Central memory CD8-positive, alpha-beta T cell (primary cell): Measurements from ENCODE around the gene TRAPPC8.

Experiments
- ATAC-seq: fragments of 150-1000 bp; cut with Tn5 transposase; replicated peaks from 2 replicates; pipeline ENCODE4 v1.10.0; 2022; ENCODE audit warnings: mild to moderate bottlenecking, moderate FRiP score, moderate number of reproducible peaks; ENCODE audit not compliant: poor library complexity, severe bottlenecking; ENCODE audit errors: extremely low read depth
- DNase-seq, 2 donors: peaks; one replicate each; pipeline ENCODE4 v3.0.0; 2021; ENCODE audit warnings: low spot score in 2 of 2
- H3K27ac Mint-ChIP-seq: one replicate; pipeline ENCODE4 v1.8.0; 2022; ENCODE audit warnings: low read depth, mild to moderate bottlenecking, moderate library complexity, mixed read lengths
- H3K27me3 Mint-ChIP-seq: one replicate; pipeline ENCODE4 v1.8.0; 2022; ENCODE audit warnings: mixed read lengths
- H3K36me3 Mint-ChIP-seq: one replicate; pipeline ENCODE4 v1.8.0; 2022; ENCODE audit warnings: mild to moderate bottlenecking, moderate library complexity, mixed read lengths; ENCODE audit not compliant: insufficient read depth
- H3K4me1 Mint-ChIP-seq: one replicate; pipeline ENCODE4 v1.8.0; 2022; ENCODE audit warnings: mixed read lengths
- H3K4me3 Mint-ChIP-seq: one replicate; pipeline ENCODE4 v1.8.0; 2022; ENCODE audit warnings: mild to moderate bottlenecking, moderate library complexity, mixed read lengths
- H3K9me3 Mint-ChIP-seq: one replicate; pipeline ENCODE4 v1.8.0; 2022; ENCODE audit warnings: mixed read lengths

The TRAPPC8 gene

DNA sequence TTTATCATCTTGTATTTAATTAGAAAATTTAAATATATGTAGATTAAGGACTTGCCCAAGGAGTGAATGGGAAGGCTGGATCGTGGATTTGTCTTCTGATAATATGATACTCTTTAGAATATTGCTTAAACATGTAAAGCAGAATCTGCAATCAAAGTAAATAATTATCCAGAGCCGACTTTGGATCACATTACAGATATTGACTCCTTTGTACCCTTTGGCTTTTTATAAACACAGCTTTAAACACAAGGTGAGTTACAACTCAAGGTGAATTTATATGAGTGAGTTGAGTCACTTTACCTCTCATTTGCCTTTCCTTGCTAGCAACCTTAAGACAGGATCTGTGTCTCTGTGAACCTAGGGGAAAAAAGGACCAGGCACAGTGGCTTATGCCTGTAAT is 144.5 kb downstream of the TRAPPC8 start:
- Mint-ChIP-seq H3K36me3 (no peaks in the 10 kb centered on the region), H3K27me3 (no peaks in the 10 kb centered on the region), H3K4me1 (no peaks in the 10 kb centered on the region), H3K9me3 (no peaks in the 10 kb centered on the region), H3K27ac (no peak overlapping the region), H3K4me3 (no peak overlapping the region)
- ATAC-seq (no peak), DNase-seq (no peak)

GRCh38 chr18:31795747-31796146 is 147.2 kb downstream of the TRAPPC8 start:
- no peak for DNase-seq
- Mint-ChIP-seq H3K9me3 (no peaks in the 10 kb centered on the region), H3K27me3 (no peaks in the 10 kb centered on the region), H3K36me3 (no peaks in the 10 kb centered on the region), H3K27ac (no peak overlapping the region), H3K4me3 (no peak overlapping the region), H3K4me1 (no peaks in the 10 kb centered on the region)
- no peak for ATAC-seq

DNA sequence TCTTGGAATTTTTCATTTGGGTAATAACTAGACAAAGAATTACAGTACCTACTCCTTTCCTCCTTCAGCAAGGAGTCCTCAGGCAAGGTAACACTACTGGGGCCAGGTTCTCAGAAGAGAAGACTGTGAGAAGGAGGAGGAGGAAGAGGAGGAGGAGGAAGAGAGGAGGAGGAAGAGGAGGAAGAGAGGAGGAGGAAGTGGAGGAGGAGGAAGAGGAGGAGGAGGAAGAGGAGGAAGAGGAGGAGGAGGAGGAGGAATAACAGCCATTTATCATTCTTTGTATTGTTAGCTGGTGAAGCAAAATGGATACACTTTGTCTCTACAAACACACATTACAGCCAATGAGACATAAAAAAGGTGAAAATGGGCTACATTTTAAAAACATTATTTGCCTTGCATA is 149.4 kb downstream of the TRAPPC8 start:
- no peaks in the 10 kb centered on the region for H3K9me3 Mint-ChIP-seq
- no peaks in the 10 kb centered on the region for H3K4me1 Mint-ChIP-seq
- no peaks in the 10 kb centered on the region for H3K36me3 Mint-ChIP-seq
- H3K27me3 Mint-ChIP-seq = no peaks in the 10 kb centered on the region
- DNase-seq (no peak), ATAC-seq (no peak)
- H3K27ac Mint-ChIP-seq = no peak overlapping the region
- H3K4me3 Mint-ChIP-seq = no peak overlapping the region

DNA sequence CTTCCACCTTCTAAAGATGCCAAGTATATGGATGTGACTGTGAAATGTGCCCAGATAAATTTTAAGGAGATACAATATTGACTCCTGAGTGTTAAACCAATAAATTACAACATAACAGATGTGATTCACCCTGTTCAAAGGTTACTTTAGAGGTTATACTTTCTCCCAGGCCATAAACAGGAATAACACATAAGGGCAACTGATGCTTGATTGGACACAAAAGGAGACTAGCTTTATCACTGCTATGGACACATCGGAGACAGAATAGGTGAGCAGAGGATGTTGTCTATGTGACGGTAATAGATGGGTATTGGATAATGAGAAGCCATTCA is 150.4 kb downstream of the TRAPPC8 start:
- Mint-ChIP-seq H3K27me3 (no peaks in the 10 kb centered on the region), H3K4me3 (no peak overlapping the region), H3K9me3 (no peaks in the 10 kb centered on the region), H3K36me3 (no peaks in the 10 kb centered on the region), H3K27ac (no peak overlapping the region), H3K4me1 (no peaks in the 10 kb centered on the region)
- no peak for ATAC-seq
- no peak for DNase-seq

DNA sequence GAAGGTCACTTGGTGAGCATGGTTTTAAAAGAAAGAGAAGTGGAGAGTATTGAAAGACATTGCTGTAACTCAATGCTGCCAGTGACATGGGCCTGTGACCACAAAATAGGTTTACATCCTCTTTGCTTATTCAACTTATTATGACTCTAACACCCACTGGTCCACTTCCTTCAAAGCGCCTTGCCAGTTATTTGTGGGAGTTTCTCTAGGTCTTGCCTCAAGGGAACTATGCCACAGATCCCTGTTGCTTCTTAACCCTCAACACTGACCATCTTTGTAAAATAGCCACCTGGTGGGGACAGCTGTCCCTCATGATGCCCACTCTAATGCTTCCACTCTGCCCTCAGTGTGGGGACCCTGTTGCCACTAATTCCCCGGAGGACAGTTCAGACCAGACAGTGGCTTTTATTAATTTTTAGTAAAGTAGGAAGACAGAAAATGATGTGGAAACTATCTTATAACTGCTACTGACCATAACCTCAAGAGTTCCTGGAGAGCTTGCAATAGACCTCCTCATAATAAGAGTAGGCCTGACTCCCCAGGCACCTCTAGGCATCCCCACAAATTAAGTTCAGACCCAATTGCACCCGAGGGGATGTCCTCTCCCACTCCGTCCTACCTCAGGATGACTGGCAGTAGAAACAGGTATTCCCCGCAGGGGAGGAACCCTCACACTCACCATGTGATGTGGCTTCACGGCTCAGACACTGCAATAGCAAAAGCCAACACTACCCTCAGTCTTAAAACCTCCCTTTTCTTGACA is 150.9 kb downstream of the TRAPPC8 start:
- Mint-ChIP-seq H3K4me1 (no peaks in the 10 kb centered on the region), H3K27me3 (no peaks in the 10 kb centered on the region), H3K27ac (no peak overlapping the region), H3K9me3 (no peaks in the 10 kb centered on the region), H3K36me3 (no peaks in the 10 kb centered on the region), H3K4me3 (no peak overlapping the region)
- DNase-seq (no peak), ATAC-seq (peak; percentile 19)

GRCh38 chr18:31789409-31789808 is 153.5 kb downstream of the TRAPPC8 start:
- DNase-seq (no peak), ATAC-seq (no peak)
- no peak overlapping the region for H3K27ac Mint-ChIP-seq
- no peaks in the 10 kb centered on the region for H3K9me3 Mint-ChIP-seq
- H3K4me1 Mint-ChIP-seq = no peaks in the 10 kb centered on the region
- H3K27me3 Mint-ChIP-seq = no peaks in the 10 kb centered on the region
- no peaks in the 10 kb centered on the region for H3K36me3 Mint-ChIP-seq
- no peak overlapping the region for H3K4me3 Mint-ChIP-seq

GRCh38 chr18:31783059-31783458 is 159.9 kb downstream of the TRAPPC8 start:
- H3K36me3 Mint-ChIP-seq = no peaks in the 10 kb centered on the region
- H3K9me3 Mint-ChIP-seq = peaks cover 4% of the 10 kb centered on the region
- no peak for ATAC-seq
- no peaks in the 10 kb centered on the region for H3K27me3 Mint-ChIP-seq
- DNase-seq = no peak
- no peaks in the 10 kb centered on the region for H3K4me1 Mint-ChIP-seq
- H3K4me3 Mint-ChIP-seq = no peak overlapping the region
- H3K27ac Mint-ChIP-seq = no peak overlapping the region
